GM10248 (cell line): ENCODE measurements around the gene NRN1L.

ENCODE experiments used
- CTCF ChIA-PET: fragments of 300-600 bp; sonication (Branson Sonifier 250); formaldehyde crosslinking; extraction: SDS; loops from one replicate; lab custom pipeline; 2021; ENCODE audit warnings: antibody characterized with exemption; lab: Yijun Ruan, JAX
- POLR2A ChIA-PET: fragments of 350-650 bp; sonication (Branson Sonifier 250); formaldehyde crosslinking; extraction: SDS; loops from one replicate; lab custom pipeline; 2020; ENCODE audit warnings: antibody characterized with exemption; lab: Yijun Ruan, JAX
- DNase-seq: peaks from one replicate; pipeline ENCODE4 v3.0.0; 2012; ENCODE audit errors: extremely low spot score
- CTCF ChIP-seq: IDR thresholded peaks from 2 replicates; pipeline ENCODE4 v1.5.1; 2012; ENCODE audit warnings: mild to moderate bottlenecking, low read depth; ENCODE audit errors: extremely low read depth, missing control alignments, control extremely low read depth

Gene NRN1L

DNA sequence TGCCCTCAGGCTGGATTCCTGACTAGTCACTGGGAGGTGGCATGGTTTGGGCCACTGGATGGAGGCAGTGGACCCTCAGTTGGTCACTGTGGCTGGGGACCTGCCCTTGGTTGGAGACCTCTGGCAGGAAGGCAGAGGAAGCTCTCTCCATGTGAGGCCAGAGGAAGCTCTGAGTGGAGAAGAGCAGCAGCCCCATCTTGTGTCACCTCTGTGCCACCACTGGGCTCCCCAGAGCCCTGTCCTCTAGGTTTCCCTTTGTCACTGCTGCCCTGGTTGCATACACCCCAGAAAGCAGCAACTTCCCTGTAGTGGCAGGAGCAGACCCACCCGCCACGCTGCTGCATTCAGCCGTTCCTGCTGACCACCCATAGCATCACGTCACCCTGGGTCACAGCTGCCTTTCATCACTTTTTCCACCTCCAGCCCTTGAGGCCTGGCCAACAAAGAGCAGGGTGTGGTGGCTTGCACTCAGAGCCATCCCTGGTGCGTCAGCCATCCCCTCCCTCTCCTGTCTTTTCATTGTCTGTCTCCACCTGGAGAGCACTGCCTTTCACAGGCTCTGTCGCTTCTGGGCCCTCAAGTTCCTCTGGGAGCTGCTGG lies 35.0 kb downstream of the NRN1L start:
- ChIA-PET POLR2A (interaction anchor here (0.5 kb wide), 1 partner anchor 27 kb away, joined by 3 read pairs; the partner anchor contains the start of gene PSKH1), CTCF (interaction anchor here (0.6 to 3.2 kb wide), 13 partner anchors 9 to 247 kb away, joined by 3 to 14 read pairs (median 3); no protein-coding TSS in a partner anchor)
- no peak for DNase-seq
- no peak for TF ChIP-seq CTCF

GRCh38 chr16:67922221-67922620 lies 37.5 kb downstream of the NRN1L start:
- no peak for TF ChIP-seq CTCF
- ChIA-PET POLR2A (no interaction called here), CTCF (interaction anchor here (1.1 to 1.2 kb wide), 2 partner anchors 13 to 81 kb away, joined by 3 read pairs; no protein-coding TSS in a partner anchor)
- no peak for DNase-seq

GRCh38 chr16:67922740-67923139 lies 38.1 kb downstream of the NRN1L start:
- POLR2A ChIA-PET: no interaction called here
- DNase-seq: no peak

GRCh38 chr16:67923414-67924116 lies 38.9 kb downstream of the NRN1L start:
- no peak for TF ChIP-seq CTCF
- POLR2A ChIA-PET: no interaction called here
- CTCF ChIA-PET: interaction anchor here (1.0 to 2.1 kb wide), 7 partner anchors 11 to 403 kb away, joined by 3 to 9 read pairs (median 4); no protein-coding TSS in a partner anchor
- no peak for DNase-seq

More at GRCh38 chr16:67922740-67923139, 38.1 kb downstream of the NRN1L start:
- no peak for TF ChIP-seq CTCF
- CTCF ChIA-PET: interaction anchor here (1.1 to 1.4 kb wide), 2 partner anchors 17 to 82 kb away, joined by 3 to 7 read pairs; no protein-coding TSS in a partner anchor

DNA sequence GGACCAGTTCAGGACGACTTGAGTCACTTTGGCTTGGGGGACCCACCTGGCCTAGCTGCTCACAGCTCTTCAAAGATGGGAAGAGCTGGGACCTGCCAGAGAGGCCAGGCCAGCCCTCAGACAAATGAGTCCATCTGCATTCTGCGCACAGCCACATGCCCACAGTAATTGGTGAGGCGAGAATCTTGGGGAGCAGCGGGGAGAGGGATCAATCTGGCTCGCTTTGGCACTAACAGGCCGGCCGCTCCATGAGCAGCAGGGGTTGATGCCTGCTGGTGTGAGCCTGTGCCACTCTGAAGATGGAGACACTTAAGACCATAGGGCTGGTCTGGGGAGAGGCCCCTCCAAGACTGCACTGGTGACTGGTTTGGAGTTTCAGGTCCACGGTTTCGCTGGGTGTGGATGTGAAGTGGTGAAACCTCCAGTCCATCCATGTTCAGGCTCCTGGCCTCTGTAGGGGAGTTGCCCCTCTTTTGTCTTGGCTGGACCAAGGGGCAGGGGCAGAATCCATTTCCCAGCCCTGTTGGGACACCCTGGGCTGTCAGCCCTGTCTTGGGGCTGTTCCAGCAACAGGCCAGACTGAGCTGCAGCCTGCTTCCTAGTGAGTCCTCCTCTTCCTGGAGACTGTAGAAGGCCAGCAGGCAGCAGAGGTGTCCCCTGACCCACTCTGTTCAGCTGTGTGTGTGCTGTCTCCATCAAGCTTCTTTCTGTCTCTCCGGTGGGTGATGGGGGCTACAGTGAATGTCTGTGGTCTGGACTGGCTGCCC lies 39.6 kb downstream of the NRN1L start:
- TF ChIP-seq CTCF: no peak
- ChIA-PET CTCF (interaction anchor here (0.9 to 6.7 kb wide), 12 partner anchors 10 to 404 kb away, joined by 3 to 54 read pairs (median 4); partner anchors contain the start of gene NRN1L), POLR2A (interaction anchor here (0.6 kb wide), 1 partner anchor 253 kb away, joined by 10 read pairs; no protein-coding TSS in a partner anchor)
- no peak for DNase-seq
